ENCODE results near the gene ACOX3. TPM values are rescaled to one million over a fixed set of nuclear protein-coding genes. Genes with fewer than 3 reads are reported as not detected.
"Not testable (repeated sequence)": the region's sequence is repeated elsewhere in the genome, so short reads cannot be mapped to it uniquely, and the experiment has no call there.

Gene ACOX3
- polyA plus RNA-seq, 1 donor (not counting 4 experiments of a cell fraction or from before 2014, with no cell fraction given) = 6.7 TPM

DNA sequence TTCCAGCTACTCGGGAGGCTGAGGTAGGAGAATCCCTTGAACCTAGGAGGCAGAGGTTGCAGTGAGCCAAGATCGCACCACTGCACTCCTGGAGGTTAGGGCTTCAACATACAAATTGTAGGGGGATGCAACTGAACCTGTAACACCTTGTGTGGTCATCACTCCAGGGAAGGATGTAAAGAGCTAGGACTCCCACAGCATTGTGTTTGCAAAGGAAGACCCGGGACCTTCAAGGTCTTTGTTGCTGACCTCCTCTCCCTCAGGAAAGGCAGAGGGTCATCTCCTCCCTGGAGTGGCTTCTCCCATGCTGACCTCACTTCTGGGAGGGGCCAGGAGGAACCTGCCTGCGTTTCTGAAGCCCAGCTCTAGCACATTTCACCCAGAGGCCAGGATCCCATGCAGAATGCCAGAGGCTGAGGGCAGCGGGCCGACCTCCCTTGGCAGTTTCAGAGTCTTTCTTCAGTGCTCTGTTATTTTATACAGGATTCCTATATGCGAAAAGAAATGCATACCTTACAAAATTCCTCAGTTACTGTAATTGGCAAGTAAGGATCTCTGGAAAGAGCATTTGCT is 90.8 kb downstream of the ACOX3 start:
- H2AFZ ChIP-seq (ENCODE audit: control insufficient read depth, low read length) = no peak overlapping the region
- no peaks in the 10 kb centered on the region for H3K36me3 ChIP-seq (ENCODE audit: control insufficient read depth in 2 of 2, extremely low read depth in 1 of 2, insufficient read depth in 2 of 2, low read length in 2 of 2)
- H3K4me3 ChIP-seq (ENCODE audit: control insufficient read depth in 2 of 3, extremely low read depth in 1 of 3, insufficient read depth in 2 of 3, low read depth in 1 of 3, low read length in 3 of 3) = no peak overlapping the region
- peaks cover under 1% of the 10 kb centered on the region for H3K4me1 ChIP-seq (ENCODE audit: control insufficient read depth, extremely low read depth, insufficient read depth, low read length)
- DNase-seq (ENCODE audit: low read depth, low spot score) (no peak), FAIRE-seq (no peak)
- H3K9ac ChIP-seq (ENCODE audit: control insufficient read depth, extremely low read depth, insufficient read depth, low read length) = no peak overlapping the region
- no peak overlapping the region for H3K27ac ChIP-seq (ENCODE audit: control insufficient read depth, insufficient read depth, low read length)
- H3K9me1 ChIP-seq (ENCODE audit: control insufficient read depth, extremely low read depth, insufficient read depth, low read length) = no peaks in the 10 kb centered on the region
- TF ChIP-seq, protein P1, sequence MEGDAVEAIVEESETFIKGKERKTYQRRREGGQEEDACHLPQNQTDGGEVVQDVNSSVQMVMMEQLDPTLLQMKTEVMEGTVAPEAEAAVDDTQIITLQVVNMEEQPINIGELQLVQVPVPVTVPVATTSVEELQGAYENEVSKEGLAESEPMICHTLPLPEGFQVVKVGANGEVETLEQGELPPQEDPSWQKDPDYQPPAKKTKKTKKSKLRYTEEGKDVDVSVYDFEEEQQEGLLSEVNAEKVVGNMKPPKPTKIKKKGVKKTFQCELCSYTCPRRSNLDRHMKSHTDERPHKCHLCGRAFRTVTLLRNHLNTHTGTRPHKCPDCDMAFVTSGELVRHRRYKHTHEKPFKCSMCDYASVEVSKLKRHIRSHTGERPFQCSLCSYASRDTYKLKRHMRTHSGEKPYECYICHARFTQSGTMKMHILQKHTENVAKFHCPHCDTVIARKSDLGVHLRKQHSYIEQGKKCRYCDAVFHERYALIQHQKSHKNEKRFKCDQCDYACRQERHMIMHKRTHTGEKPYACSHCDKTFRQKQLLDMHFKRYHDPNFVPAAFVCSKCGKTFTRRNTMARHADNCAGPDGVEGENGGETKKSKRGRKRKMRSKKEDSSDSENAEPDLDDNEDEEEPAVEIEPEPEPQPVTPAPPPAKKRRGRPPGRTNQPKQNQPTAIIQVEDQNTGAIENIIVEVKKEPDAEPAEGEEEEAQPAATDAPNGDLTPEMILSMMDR (optimal IDR thresholded peaks at IDR 0.05 in 1 of 3, IDR thresholded peaks at IDR 0.05 in 1 of 3, conservative IDR thresholded peaks at IDR 0.05 in 1 of 3; ENCODE audit: extremely low read depth in 1 of 3, insufficient read depth in 2 of 3, low read length in 3 of 3) = no peak
- TF ChIP-seq EZH2 (IDR thresholded peaks at IDR 0.05; ENCODE audit: low read length) = no peak
- no peaks in the 10 kb centered on the region for H3K79me2 ChIP-seq (ENCODE audit: control insufficient read depth, insufficient read depth, low read length)
- no peaks in the 10 kb centered on the region for H3K9me3 ChIP-seq (ENCODE audit: control insufficient read depth, low read depth, low read length)
- dilution Hi-C loops (cut with MboI; ENCODE audit: extremely low pct_ligation_motif_present, low sequenced_read_pairs) = no loop called here
- no peak overlapping the region for H3K4me2 ChIP-seq (ENCODE audit: control insufficient read depth, extremely low read depth, insufficient read depth, low read depth, low read length)
- H3K27me3 ChIP-seq (ENCODE audit: control insufficient read depth, extremely low read depth, insufficient read depth, low read length) = peaks cover 5% of the 10 kb centered on the region
- H4K20me1 ChIP-seq (ENCODE audit: control insufficient read depth, extremely low read depth, insufficient read depth, low read length) = no peaks in the 10 kb centered on the region

DNA sequence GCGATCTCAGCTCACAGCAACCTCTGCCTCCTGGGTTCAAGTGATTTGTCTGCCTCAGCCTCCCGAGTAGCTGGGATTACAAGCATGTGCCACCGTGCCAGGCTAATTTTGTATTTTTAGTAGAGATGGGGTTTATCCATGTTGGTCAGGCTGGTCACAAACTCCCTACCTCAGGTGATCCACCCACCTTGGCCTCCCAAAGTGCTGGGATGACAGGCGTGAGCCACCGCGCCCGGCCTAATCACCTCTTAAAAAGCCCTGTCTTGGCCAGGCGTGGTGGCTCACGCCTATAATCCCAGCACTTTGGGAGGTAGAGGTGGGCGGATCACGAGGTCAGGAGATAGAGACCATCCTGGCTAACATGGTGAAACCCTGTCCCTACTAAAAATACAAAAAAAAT is 91.3 kb downstream of the ACOX3 start:
- H4K20me1 ChIP-seq (ENCODE audit: control insufficient read depth, extremely low read depth, insufficient read depth, low read length); DNase-seq (ENCODE audit: low read depth, low spot score); H3K4me3 ChIP-seq (ENCODE audit: control insufficient read depth in 2 of 3, extremely low read depth in 1 of 3, insufficient read depth in 2 of 3, low read depth in 1 of 3, low read length in 3 of 3); H3K4me2 ChIP-seq (ENCODE audit: control insufficient read depth, extremely low read depth, insufficient read depth, low read depth, low read length); H3K79me2 ChIP-seq (ENCODE audit: control insufficient read depth, insufficient read depth, low read length); H3K9ac ChIP-seq (ENCODE audit: control insufficient read depth, extremely low read depth, insufficient read depth, low read length); H3K27me3 ChIP-seq (ENCODE audit: control insufficient read depth, extremely low read depth, insufficient read depth, low read length); dilution Hi-C loops (cut with MboI; ENCODE audit: extremely low pct_ligation_motif_present, low sequenced_read_pairs); H3K36me3 ChIP-seq (ENCODE audit: control insufficient read depth in 2 of 2, extremely low read depth in 1 of 2, insufficient read depth in 2 of 2, low read length in 2 of 2); FAIRE-seq; H3K9me1 ChIP-seq (ENCODE audit: control insufficient read depth, extremely low read depth, insufficient read depth, low read length); H3K9me3 ChIP-seq (ENCODE audit: control insufficient read depth, low read depth, low read length); H3K4me1 ChIP-seq (ENCODE audit: control insufficient read depth, extremely low read depth, insufficient read depth, low read length); H3K27ac ChIP-seq (ENCODE audit: control insufficient read depth, insufficient read depth, low read length); H2AFZ ChIP-seq (ENCODE audit: control insufficient read depth, low read length): not testable (repeated sequence)

DNA sequence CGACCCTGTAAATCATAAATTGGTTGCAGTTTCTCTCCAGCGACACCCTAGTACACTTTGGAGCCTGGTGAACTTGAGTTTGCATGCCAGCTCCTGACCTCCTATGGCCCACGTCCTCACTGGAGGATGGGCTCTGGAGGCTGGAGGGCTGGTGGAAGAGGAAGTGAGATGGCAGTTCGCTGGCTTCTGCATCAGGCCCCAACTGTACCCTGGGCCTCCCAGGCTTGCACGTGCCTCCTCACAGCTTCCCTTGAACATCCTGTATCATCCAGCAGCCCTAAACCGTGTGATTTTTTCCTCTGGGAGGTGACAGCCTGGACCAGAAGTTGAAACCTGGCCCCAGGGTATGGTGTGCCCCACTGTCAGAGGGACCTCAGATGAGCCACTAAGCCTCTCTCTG is 92.5 kb downstream of the ACOX3 start:
- Histone ChIP-seq H3K4me2 (ENCODE audit: control insufficient read depth, extremely low read depth, insufficient read depth, low read depth, low read length) (no peak overlapping the region), H3K27ac (ENCODE audit: control insufficient read depth, insufficient read depth, low read length) (no peak overlapping the region), H3K27me3 (ENCODE audit: control insufficient read depth, extremely low read depth, insufficient read depth, low read length) (peaks cover 5% of the 10 kb centered on the region), H3K4me3 (ENCODE audit: control insufficient read depth in 2 of 3, extremely low read depth in 1 of 3, insufficient read depth in 2 of 3, low read depth in 1 of 3, low read length in 3 of 3) (no peak overlapping the region), H3K9ac (ENCODE audit: control insufficient read depth, extremely low read depth, insufficient read depth, low read length) (no peak overlapping the region), H3K9me3 (ENCODE audit: control insufficient read depth, low read depth, low read length) (no peaks in the 10 kb centered on the region), H3K36me3 (ENCODE audit: control insufficient read depth in 2 of 2, extremely low read depth in 1 of 2, insufficient read depth in 2 of 2, low read length in 2 of 2) (no peaks in the 10 kb centered on the region), H2AFZ (ENCODE audit: control insufficient read depth, low read length) (no peak overlapping the region), H3K4me1 (ENCODE audit: control insufficient read depth, extremely low read depth, insufficient read depth, low read length) (no peaks in the 10 kb centered on the region), H3K9me1 (ENCODE audit: control insufficient read depth, extremely low read depth, insufficient read depth, low read length) (no peaks in the 10 kb centered on the region), H4K20me1 (ENCODE audit: control insufficient read depth, extremely low read depth, insufficient read depth, low read length) (no peaks in the 10 kb centered on the region), H3K79me2 (ENCODE audit: control insufficient read depth, insufficient read depth, low read length) (no peaks in the 10 kb centered on the region)
- dilution Hi-C loops (cut with MboI; ENCODE audit: extremely low pct_ligation_motif_present, low sequenced_read_pairs) = no loop called here
- FAIRE-seq (no peak), DNase-seq (ENCODE audit: low read depth, low spot score) (no peak)
- TF ChIP-seq, protein P1 (optimal IDR thresholded peaks at IDR 0.05 in 1 of 3, IDR thresholded peaks at IDR 0.05 in 1 of 3, conservative IDR thresholded peaks at IDR 0.05 in 1 of 3; ENCODE audit: extremely low read depth in 1 of 3, insufficient read depth in 2 of 3, low read length in 3 of 3) = no peak
- TF ChIP-seq EZH2 (IDR thresholded peaks at IDR 0.05; ENCODE audit: low read length) = no peak

Measured in keratinocyte (primary cell).